Limb (tissue), 2 donors: ENCODE data around the gene OAF.

Experiments used
- DNase-seq, 2 donors: peaks; one replicate each; pipeline ENCODE4 v3.0.0-alpha.2; 2016; ENCODE audit errors: extremely low spot score in 2 of 2

Gene OAF

DNA sequence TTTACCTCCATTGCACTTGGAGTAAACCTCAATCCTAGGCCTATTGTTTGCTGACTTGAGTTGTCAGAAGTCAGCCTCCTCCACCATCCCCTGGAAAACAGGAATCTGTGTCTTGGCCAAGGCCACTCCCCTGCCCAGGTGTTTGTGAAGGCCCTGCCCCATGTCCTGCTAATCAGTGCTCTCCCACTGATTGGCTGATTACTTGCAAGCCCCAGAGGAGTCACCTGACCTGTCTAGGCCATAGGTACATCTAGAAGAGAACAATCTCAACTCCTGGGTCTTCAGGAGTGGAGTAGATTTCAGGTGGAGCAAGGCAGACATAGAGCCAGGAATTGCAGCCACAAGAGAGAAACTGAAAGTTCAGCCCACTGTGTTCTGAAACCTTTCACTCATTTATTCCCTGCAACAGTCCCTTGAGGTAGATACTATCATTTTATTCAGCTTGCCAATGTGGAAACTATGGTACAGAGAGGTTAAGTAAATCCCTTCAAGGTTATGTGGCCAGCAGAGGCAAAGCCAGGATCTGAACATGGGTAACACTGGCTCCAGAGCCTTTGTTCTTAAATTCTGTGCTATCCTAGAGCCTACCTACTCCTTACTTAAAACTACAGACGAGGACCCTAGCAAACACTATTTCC is 10.4 kb downstream of the OAF start:
- no peak for DNase-seq

DNA sequence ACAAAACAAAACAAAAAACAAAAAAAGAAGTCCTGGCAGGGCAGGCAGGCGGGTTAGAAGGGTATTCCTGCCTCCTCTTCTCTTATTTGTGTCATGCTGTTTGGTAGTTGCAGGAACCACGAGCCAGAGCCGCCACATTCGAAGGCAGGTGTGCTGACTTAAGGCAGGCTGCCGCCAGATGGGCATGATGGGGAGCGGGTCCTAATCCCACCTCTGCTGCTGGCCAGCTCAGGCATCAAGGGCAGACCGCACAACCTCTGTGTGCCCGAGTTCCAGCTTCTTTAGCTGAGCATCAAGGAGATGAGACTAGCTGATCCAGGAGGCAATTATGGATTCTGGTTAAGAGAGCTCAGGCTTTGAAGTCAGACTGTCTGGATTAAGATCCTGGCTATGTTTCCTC is 12.1 kb downstream of the OAF start:
- no peak for DNase-seq

DNA sequence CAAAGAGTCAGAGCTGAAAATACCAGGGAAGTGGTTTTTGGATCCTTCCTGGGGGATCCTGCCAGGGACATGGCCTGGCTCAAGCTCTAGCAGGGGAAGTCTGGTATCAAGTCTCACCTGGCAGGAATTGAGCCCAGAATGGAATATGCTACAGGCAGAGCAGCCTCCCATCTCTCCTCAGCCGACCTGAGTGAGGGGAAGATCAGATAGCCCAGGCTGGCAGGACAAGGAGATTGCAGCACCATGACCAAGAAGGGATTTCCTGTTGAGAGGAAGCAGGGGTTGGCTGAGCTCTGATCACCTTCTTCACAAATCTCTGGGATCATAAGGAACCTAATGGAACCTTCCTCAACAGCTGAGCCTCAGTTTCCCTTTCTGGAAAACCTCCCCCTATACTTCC is 13.0 kb downstream of the OAF start:
- DNase-seq: no peak

DNA sequence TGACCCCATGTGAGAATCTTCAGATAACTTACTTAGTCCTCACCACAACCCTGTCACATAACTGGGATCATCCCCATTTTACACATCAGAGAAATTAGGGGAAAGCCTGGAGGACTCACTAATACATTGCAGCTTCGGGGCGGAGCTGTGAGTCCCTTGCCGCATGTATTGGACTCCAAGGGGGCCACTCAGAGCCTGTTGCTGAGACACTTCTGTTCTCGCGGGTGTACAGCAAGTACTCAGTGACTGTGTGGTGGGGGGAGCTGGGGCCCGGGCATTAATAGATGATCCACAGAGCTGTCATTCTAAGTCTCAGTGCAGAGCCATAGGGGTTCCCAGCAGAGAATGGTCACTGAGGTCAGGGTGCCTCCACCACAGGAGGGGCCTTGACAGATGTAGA is 13.5 kb downstream of the OAF start:
- no peak for DNase-seq

DNA sequence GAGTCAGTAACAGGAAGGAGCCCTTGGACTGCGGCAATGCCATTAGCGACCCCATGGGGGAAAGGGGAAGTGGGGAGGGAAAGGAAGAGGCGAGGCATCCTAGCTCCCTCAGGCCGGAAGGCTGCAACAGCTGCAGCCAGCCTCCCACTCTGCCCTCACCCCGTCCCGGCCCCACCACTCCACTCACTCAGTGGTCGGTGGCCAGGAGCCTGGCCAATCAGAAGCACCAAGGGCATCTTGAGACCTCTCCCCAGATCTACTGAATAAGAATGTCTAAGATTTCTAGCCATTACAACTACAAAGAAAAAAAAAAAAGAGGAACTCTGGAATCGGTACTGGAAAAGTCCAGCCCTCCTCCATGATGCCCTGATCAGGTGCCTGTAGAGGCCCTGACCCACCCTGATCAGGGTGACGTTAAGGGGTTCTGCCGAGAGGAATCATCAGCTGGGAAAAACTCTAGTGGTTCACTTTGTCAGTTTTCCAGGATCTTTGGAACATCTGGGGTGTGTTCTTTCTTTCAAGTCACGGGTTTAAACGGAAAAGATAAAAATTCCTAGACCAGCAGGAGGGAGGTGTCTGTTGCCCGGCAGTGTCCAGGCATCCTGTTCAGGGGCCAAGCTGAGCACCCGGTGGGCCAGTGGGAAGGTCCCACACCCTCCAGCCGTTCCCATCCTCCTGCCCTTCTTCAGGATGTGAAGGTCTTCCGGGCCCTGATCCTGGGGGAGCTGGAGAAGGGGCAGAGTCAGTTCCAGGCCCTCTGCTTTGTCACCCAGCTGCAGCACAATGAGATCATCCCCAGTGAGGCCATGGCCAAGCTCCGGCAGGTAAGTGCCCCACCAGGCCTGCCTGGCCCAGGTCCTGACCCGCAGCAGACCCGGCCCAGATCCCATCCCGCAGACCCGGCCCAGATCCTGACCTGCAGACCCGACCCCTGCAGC is 14.4 kb downstream of the OAF start:
- DNase-seq: peak in 1 of 2 donors; percentile 53

DNA sequence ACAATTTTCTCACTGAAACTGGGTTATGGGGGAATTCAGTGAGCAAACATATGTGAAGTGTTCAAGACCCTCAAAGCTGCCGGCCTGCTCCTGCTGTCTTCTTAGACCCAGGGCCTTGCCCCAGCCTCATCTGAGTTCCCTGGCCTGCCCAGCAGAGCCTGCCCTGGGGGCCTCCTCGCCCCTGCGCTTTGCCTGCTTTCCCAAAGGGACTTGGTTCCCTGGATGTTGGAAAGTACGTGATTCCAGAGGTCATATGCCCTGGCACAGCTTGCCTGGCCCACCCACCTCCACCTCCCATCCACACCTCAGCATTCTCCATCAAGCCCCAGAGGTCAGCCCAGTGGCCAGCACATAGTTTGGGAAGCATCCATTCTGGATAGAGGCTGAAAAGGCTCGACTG is 15.4 kb downstream of the OAF start:
- no peak for DNase-seq

DNA sequence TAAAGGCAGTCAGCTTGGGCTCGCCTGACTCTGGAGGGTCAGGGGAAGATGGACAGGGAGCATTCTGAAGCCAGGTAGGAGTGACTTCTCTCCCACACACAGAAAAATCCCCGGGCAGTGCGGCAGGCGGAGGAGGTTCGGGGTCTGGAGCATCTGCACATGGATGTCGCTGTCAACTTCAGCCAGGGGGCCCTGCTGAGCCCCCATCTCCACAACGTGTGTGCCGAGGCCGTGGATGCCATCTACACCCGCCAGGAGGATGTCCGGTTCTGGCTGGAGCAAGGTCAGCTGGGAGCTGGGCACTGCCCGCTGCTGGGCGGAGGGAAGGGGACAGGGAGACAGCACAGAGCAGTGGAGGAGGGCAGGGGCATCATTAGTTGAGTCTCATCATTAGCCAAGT is 15.9 kb downstream of the OAF start:
- DNase-seq: no peak

DNA sequence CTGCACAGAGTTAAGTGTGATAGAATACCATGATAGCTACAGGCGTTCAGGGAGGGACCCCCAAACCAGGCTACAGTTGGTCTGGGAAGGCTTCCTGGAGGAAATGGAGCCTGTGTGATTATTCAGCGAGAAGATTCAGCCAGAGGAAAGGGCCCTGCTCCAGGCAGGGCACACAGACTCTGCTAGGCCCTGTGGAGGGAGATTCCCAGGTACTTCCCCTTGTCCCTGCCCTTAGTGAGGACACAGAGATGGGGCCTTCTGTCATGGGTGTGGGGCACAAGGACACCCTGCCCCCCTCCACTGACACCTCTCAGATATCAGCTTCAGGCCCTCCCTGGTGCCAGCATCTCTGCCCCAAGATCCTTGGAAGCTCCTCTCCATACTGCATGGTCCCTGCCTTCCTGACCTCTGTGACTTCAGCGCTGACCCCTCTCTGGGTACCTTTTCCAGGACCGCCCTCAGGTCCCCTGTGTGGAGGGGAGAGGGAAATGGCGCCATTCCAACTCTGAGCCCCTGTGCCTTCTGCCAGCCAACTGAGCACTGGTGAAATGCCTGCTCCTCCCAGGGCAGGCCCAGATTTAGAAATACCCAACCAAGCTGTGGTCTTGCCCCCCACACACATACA is 16.5 kb downstream of the OAF start:
- no peak for DNase-seq

DNA sequence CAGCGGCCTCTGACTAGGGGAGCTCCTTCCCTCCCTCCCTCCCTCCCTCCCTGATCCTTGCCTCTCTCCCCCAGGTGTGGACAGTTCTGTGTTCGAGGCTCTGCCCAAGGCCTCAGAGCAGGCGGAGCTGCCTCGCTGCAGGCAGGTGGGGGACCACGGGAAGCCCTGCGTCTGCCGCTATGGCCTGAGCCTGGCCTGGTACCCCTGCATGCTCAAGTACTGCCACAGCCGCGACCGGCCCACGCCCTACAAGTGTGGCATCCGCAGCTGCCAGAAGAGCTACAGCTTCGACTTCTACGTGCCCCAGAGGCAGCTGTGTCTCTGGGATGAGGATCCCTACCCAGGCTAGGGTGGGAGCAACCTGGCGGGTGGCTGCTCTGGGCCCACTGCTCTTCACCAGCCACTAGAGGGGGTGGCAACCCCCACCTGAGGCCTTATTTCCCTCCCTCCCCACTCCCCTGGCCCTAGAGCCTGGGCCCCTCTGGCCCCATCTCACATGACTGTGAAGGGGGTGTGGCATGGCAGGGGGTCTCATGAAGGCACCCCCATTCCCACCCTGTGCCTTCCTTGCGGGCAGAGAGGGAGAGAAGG is 18.1 kb downstream of the OAF start:
- DNase-seq: no peak

DNA sequence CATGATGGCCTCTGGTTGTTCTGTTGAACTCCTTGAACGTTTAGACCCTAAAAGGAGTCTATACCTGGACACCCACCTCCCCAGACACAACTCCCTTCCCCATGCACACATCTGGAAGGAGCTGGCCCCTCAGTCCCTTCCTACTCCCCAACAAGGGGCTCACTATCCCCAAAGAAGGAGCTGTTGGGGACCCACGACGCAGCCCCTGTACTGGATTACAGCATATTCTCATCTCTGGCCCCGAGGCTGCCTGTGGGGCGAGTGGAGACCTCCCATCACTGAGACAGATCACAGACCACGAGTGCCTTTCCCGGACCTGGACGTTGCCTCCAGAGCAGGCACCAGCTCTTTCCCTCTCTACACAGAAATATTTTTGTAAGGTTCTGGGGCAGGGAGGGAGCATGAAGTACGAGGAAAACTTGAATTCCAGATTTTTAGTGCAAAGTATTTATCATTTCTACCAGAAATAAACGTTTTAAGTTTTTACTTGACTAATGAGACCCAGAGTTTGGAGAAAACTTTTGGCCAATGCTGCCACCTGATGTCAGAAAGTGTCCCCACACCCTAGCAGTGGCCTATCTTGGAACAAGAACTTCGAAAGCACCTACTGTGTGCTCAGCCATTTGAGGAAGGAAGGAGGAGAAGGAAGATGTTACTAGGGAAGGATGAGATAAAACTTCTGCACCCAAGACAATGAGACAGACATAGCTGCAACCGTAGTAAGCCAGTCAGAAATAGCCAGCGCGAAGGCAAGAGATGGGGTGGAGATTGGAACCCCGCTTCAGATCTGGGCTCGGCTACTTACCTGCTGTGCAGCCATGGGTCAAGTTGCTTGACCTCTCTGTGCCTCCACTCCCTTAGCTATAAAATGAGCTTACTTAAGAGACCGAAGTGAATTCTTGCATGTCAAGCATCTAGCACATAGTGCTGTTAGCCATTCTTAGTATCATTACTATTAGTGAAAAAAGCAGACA is 18.9 kb downstream of the OAF start:
- no peak for DNase-seq

DNA sequence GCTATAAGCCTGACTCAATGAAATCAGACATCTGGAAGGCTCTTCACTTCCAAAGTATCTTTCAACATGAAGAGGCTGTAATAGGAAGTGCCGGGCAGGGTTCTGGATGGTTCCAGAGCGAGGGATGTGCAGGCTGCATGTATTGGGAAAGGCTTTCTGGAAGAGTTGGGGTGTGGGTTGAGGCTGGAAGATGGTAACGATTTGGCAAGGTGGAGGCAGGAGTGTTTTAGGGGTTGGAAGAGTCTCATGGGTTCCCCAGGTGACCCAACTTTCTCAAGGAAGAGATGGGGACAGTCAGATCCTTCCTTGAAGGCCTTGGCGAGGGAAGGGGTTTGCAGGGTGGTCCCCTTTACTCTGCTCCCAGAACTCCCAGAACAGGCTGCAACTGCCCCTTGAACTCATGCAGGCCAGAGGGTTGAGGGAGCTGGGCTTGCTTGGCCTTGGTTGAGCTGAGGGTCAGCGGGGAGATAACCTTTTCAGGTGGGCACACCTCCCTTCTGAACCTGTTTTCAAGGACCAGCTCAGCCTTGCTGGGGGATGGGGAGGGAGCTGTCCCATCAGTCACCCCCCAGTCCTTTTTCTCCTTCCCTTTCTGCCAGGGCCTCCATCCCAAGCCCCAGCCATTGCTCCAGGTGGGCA is 19.7 kb downstream of the OAF start:
- no peak for DNase-seq

DNA sequence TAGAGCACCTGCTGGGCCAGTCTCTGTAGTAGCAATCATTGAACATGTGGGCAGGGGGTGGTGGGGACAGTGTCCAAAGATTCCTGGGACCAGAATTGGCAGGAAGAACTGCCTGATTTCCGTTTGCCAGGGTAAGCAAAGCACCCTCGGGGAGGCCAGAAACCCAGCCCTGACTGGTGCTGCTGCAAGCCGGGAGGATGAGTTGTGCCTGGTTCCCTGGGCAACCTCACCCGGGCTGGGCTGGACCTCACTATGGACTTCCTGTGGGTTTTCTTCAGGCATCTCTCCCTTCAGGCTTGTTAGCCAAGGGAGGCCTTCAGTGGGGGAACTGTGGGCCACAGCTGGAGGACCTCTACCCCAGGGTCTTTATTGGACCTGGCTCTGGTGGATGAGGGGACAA is 21.1 kb downstream of the OAF start:
- DNase-seq: no peak

DNA sequence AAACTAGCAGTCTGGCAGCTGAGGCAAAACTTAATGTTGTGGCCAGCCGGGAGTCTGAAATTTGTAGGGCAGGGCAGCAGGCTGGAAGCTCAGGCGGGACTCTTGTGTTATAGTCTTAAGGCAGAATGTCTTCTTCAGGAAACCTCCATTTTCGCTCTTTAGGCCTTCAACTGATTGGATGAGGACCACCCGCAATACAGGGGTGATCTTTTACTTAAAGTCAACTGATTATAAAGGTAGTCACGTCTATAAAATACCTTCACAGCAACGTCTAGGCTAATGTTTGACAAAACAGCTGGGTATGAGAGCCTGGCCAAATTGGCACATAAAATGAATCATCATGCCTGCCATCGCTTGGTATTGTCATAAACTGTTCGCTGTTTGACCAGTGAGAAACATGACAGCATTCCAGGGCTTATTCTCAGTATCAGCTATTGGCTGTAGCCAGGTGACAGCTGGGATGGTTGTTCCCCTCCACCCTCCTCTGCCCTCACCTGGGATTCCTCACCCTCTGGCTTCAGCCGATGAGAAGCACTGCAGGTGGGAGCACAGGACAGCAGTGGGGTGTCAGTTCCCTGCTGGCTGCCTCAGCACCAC is 22.5 kb downstream of the OAF start:
- DNase-seq: no peak

DNA sequence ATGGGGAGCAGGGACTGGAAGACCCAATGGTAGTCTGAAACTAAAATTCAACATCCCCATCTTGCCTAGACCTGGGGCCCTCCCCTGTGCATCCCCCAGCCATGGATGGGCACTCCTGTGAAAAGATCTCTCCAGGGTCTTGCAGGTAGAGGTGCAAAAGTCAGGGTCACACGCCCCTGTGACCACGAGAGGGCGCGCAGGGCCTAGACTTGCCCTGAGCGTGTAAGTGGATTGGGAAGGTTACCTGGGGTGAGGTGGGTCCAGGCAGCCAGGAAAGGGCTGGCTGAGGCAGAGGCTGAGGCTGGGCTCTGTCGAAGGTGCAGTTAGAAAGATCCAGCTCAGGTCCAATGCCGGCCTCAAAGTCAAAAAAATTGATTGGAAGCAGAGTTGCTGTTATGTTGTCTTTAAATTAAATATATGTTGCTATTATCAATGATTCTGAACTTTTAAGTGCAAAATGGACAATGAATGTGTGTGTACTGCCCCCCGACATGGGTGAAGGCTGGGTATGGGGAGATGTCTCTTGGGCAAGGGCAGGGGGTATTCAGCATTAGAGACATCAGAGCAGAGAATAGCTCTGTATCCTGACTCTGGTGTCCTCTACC is 24.3 kb downstream of the OAF start:
- DNase-seq: peak in 1 of 2 donors; percentile 81

DNA sequence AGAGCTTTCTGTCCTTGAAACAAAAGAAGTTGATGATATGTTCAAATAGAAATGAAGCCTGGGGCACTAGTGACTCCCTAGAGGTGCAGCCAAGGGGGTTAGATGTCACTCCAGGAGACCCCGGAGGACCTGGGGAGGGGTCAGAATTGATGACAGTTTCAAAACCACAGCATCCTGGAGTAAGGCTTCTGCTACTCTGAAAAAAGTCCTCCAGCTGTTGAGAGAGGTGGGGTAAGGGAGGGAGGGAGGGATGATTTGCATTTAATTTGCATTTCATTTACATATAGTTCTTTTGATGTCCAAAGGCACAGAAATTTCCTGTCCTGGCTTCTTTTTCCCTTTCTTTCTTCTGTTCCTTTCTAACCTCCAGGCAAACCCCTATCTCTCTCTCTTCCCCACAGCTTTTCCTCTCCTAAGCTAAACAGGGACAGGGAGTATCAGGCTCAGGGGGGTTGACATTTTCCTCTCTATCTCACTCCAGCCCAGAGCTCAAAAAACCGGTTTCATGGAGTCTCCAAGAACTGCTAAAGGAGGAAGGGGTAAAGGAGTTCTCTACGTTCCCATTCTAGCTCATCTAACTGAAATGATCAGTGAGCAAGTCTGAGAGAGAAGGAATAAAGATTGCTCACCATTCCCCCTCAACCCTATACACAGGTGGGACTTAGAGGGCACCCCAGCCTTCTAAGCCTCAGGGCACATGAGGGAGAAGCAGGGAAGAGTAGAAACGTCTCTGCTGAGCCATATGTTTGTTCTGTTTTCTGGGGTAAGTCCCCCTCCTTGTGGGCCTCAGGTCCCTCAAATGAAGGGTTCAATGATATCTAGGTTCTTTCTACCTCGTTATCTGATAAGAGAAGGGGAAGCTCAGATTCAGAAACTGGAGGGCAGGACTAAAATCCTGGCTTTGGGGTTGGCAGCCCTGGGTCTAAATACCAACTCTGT is 25.6 kb downstream of the OAF start:
- no peak for DNase-seq

DNA sequence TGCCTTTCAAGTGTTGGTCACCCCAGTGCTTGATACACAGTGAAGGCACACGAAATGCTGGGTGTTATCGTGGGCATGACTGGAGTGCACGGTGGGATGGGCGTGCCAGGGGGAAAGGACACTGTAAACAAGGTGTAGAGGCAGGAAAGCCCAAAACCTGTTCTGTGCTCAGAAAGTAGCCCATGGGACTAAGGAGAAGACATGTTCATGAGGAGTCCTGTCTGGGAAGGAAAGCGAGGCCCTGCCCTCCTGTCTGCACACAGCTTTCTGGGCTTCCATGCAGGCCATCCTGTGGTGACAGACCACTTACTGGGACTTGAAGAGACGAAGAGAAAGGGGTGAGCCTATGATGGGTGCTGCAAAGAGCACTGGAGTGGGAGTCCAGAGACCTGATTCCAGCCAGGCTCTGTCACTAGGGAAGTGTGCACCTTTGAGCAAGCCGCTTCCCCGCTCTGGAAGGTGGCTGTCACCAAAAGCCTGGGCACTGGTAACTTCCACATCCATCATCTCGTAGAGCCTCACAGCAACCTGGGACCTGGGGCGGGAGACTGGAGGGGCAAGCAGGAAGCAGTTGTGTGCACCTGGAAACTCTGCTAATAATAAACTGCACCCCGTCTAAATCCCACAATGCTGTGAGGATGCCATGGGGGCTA is 28.3 kb downstream of the OAF start:
- DNase-seq: no peak

DNA sequence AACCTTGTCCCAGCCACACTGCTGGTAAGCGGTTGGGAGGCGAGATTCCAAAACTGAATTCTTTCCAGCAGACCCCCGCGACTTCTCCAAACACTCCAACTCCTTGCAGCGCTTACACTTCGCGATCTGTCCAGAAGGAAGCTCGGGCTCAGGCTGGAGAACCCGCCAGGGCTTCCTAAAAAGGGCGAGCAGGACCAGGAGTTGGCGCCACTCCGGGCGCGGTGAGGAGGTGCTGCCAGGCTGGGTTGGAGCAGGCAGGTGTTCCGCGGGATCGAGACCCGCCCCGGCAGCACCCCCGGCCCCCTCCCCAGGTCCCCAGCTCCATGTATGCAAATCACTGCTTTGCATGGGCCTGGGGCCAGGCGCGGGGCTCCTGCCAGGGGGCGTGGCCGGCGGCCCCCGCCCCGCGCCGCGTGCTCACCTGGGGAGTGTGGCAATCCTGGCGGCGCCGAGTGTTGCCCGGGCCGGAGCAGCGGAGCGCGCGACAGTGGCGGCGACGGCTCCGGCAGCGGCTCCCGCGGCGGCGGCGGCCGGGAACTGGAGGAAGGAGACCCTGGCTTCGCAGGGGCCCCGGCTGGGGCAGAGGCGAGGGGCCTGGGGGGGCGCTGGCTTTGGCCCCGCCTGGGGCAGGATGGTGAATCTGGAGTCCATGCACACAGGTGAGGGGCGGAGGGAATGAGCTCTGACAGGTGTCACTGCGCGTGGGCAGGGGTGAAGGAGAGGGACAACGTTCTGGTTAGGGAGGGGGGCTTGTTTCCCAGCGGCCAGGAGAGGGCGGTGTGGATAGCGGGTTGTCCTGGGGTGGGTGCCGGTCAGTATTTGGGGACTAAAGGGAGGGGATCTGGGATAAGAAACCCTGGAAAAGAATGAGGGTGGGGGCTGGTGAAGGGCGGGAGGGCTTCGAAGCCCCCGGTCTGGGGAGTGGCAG is 29.1 kb downstream of the OAF start, which contains the start of gene POU2F3:
Gene POU2F3, plus strand, starts transcription at position 428 of the 928 bp plus-strand sequence. Its CDS starts 204 bp downstream, at position 632.
- DNase-seq: no peak
